GM23248 (cell line): ENCODE results near the gene ATP12A.

Experiments used
- EZH2 ChIP-seq: fragments of 200-600 bp; sonication (generic); IDR thresholded peaks from 2 replicates; pipeline ENCODE4 v1.6.1; 2018; ENCODE audit warnings: antibody characterized with exemption, mild to moderate bottlenecking; ENCODE audit not compliant: insufficient read depth, poor library complexity, severe bottlenecking
- EZH2phosphoT487 ChIP-seq: fragments of 200-600 bp; sonication (generic); IDR thresholded peaks from 2 replicates; pipeline ENCODE4 v1.6.1; 2018; ENCODE audit warnings: antibody characterized with exemption, moderate library complexity, mild to moderate bottlenecking, low read depth; ENCODE audit not compliant: insufficient read depth

- TF ChIP-seq EZH2phosphoT487: no peak
- TF ChIP-seq EZH2: no peak
Observed at GRCh38 chr13:24746618-24747247, 66.5 kb downstream of the ATP12A start.
